Motor neuron (in vitro differentiated cells): ENCODE data around the gene WFDC5. TPM values are rescaled to one million over a fixed set of nuclear protein-coding genes. Genes with fewer than 3 reads are reported as not detected.

Experiments used
- ATAC-seq, 8 experiments: fragments of 200-7000 bp; cut with Tn5 transposase; replicated peaks in 6 of 8; 2 replicates each; pipeline ENCODE4 v1.8.0; 2021; ENCODE audit warnings: mild to moderate bottlenecking in 8 of 8, moderate library complexity in 8 of 8
- H3K27ac ChIP-seq, 2 donors: fragments of 250-450 bp; sonication (Bioruptor Pico); 2 replicates each; pipeline ENCODE4 v1.9.0; 2021; ENCODE audit warnings: antibody characterized with exemption in 2 of 2, mild to moderate bottlenecking in 2 of 2, moderate library complexity in 1 of 2
- H3K4me1 ChIP-seq, 2 donors: fragments of 250-450 bp; sonication (Bioruptor Pico); replicated peaks in 1 of 2; 2 replicates each; pipeline ENCODE4 v1.6.1; 2021; ENCODE audit warnings: antibody characterized with exemption in 2 of 2, mild to moderate bottlenecking in 2 of 2, moderate library complexity in 1 of 2
- H3K4me3 ChIP-seq, 5 donors: fragments of 250-450 bp; sonication (Bioruptor Pico); 2 replicates each; pipeline ENCODE4 v1.9.0; 2021; ENCODE audit warnings: antibody characterized with exemption in 5 of 5, mild to moderate bottlenecking in 5 of 5, moderate library complexity in 4 of 5
- WGBS, 10 experiments: fragments of 450-650 bp; shearing (Covaris generic); methylation state at CpG; one replicate each; pipeline ENCODE4 v1.0.0; 2022; 5-methylcytosine and 5-hydroxymethylcytosine counted together
- in situ Hi-C, 9 experiments: fragments of 400-800 bp; cut with MboI; loops; one replicate each; pipeline ENCODE4 v1.15.0; 2021; ENCODE audit warnings: low sequenced_read_pairs in 9 of 9, low pct_unique_long_range_greater_than_20kb in 2 of 9; ENCODE audit not compliant: unreplicated experiment in 9 of 9
- total RNA-seq, 8 experiments: library from RNA; unstranded; fragments of 300-600 nt; gene quantifications; 2 replicates each; pipeline versions ENCODE4 v1.2.3 to v1.2.4, GENCODE V29; 2022

The WFDC5 gene
- total RNA-seq, 8 experiments from 2014 or later = 0.29 to 0.66 (median 0.36) TPM; not detected in 4

GRCh38 chr20:45111799-45112471, 3.0 kb downstream of the WFDC5 start:
- in situ Hi-C loops = loop anchor here in 1 of 9 experiments (25.0 kb wide), 1 partner anchor 175 kb away; no protein-coding TSS in a partner anchor
- 0 to 81% (median 69%) methylated on average over 1 to 4 of the region's 17 CpGs; no CpG with 5 or more reads in 6 of the 10 experiments for WGBS, 10 experiments
- peak in 1 of 8 experiments; percentile 35 for ATAC-seq
- Histone ChIP-seq H3K27ac (no peak overlapping the region), H3K4me3 (no peak overlapping the region), H3K4me1 (no peaks in the 10 kb centered on the region)

DNA sequence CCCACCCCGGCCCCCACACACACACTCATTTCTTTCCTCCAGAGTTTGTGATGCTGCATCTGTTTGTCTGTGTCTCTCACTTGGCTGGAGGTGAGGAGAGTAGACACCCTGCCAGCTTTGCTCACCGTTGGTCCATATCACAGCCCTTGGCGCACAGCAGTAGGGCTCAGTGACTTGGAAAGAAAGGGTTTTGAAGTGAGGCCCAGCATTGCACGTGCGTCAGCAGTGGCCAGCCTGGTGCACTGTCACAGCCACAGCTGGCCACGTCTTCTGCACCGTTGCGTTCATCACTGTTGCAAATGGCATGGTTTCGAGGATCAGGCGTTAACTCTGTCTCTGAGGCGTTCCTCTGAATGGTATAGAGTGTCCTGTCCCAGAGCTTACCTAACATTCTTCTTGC, 3.7 kb downstream of the WFDC5 start:
- no peak overlapping the region for H3K4me3 ChIP-seq
- no peaks in the 10 kb centered on the region for H3K4me1 ChIP-seq
- no peak overlapping the region for H3K27ac ChIP-seq
- no peak for ATAC-seq
- WGBS, 10 experiments = 80 to 86% (median 83%) methylated on average over 1 to 5 of the region's 11 CpGs; no CpG with 5 or more reads in 6 of the 10 experiments
- in situ Hi-C loops = loop anchor here in 1 of 9 experiments (25.0 kb wide), 1 partner anchor 176 kb away; no protein-coding TSS in a partner anchor

DNA sequence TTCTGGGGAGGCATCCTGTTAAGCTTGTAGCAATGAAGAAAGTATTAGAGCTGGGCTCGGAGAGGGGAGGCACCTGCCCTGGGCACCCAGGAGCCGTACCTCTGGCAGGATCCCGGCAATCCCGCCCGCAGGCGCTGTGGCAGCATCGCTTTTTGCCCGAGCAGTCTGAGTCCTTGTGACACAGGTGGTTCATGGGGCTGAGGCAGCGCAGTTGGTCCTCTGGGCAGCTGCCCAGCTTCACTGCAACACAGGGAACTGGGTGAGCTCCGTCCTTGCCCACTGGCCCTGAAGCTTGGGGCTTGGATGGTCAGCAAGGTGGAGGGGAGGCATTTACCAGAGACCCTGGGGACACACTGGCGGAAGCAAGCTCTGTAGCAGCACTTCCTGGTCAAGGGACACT, 4.7 kb downstream of the WFDC5 start:
- H3K27ac ChIP-seq = no peak overlapping the region
- WGBS, 10 experiments = 78 to 100% (median 86%) methylated on average over 1 to 8 of the region's 11 CpGs; no CpG with 5 or more reads in 4 of the 10 experiments
- no peaks in the 10 kb centered on the region for H3K4me1 ChIP-seq
- in situ Hi-C loops = loop anchor here in 1 of 9 experiments (25.0 kb wide), 1 partner anchor 177 kb away; no protein-coding TSS in a partner anchor
- no peak for ATAC-seq
- H3K4me3 ChIP-seq = no peak overlapping the region

DNA sequence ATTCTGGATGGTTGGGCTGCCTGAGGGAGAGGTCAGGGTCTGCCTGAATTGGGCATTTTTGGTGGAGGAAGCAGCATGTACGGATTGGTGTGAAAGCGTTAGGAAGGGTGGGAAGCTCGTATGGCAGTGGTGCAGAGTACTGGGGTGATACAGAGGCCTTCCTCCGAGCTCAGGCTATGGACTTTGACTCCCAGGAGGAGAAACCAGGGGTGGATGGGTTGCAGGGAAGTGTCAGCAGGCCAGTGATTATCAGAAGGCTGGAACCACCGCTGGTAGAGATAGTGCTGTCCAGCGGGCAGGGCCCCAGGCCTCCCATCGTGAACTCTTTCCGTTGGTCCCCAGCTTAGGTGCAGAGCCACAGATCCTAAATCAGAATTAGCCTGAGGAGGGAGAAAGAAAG, 5.3 kb downstream of the WFDC5 start:
- Histone ChIP-seq H3K4me1 (no peaks in the 10 kb centered on the region), H3K27ac (no peak overlapping the region), H3K4me3 (no peak overlapping the region)
- in situ Hi-C loops = loop anchor here in 2 of 9 experiments (10.0 to 25.0 kb wide), 2 partner anchors 178 to 195 kb away; partner anchors contain the start of genes MATN4 (in 1 of the 2) and RBPJL (in 1 of the 2)
- 10 to 75% (median 70%) methylated on average over 1 to 7 of the region's 8 CpGs; no CpG with 5 or more reads in 3 of the 10 experiments for WGBS, 10 experiments
- no peak for ATAC-seq

GRCh38 chr20:45105317-45105716, 9.7 kb downstream of the WFDC5 start:
- Histone ChIP-seq H3K27ac (no peak overlapping the region), H3K4me3 (no peak overlapping the region), H3K4me1 (peaks cover 0 to 4% of the 10 kb centered on the region in 2 donors)
- WGBS, 10 experiments = 43 to 100% (median 79%) methylated on average over 1 to 2 of the region's 2 CpGs; no CpG with 5 or more reads in 2 of the 10 experiments
- in situ Hi-C loops = loop anchor here in 2 of 9 experiments (10.0 to 25.0 kb wide), 2 partner anchors 182 to 199 kb away; partner anchors contain the start of genes MATN4 (in 1 of the 2) and RBPJL (in 1 of the 2)
- no peak for ATAC-seq

GRCh38 chr20:45104786-45105185, 10.2 kb downstream of the WFDC5 start:
- in situ Hi-C loops = loop anchor here in 2 of 9 experiments (10.0 to 25.0 kb wide), 2 partner anchors 183 to 200 kb away; partner anchors contain the start of genes MATN4 (in 1 of the 2) and RBPJL (in 1 of the 2)
- Histone ChIP-seq H3K4me1 (peaks cover 0 to 4% of the 10 kb centered on the region in 2 donors), H3K4me3 (no peak overlapping the region), H3K27ac (no peak overlapping the region)
- ATAC-seq = no peak
- 36 to 100% (median 75%) methylated on average over 1 to 5 of the region's 5 CpGs for WGBS, 10 experiments

GRCh38 chr20:45103072-45103471, 11.9 kb downstream of the WFDC5 start:
- ATAC-seq = no peak
- 14 to 88% (median 68%) methylated on average over 1 to 2 of the region's 2 CpGs; no CpG with 5 or more reads in 2 of the 10 experiments for WGBS, 10 experiments
- in situ Hi-C loops = loop anchor here in 2 of 9 experiments (10.0 to 25.0 kb wide), 2 partner anchors 184 to 202 kb away; partner anchors contain the start of genes MATN4 (in 1 of the 2) and RBPJL (in 1 of the 2)

DNA sequence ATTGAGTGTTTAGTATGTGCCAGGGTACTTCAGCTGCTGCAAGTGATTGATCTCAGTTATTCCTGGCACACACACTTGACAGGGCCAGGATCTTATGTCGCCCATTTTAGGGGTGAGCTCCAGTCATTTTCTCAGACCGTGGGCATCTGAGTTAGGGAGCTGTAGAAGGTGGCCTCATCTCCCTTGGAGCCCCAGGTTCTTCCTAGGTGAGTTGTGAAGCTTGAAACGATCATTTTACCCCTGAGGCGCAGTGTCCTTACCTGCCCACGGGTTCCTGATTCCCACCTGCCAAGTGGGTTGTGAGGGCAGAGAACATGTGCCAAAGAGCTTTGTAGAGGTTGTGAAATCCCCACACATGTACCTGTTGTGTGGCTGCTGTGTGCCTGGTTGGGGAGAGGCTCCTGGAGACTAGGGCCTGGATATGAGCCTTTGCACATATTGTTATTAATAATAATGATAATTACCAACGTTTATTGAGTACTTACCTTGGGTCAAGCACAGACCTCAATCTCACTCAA, 13.6 kb downstream of the WFDC5 start:
- ATAC-seq = no peak
- in situ Hi-C loops = loop anchor here in 2 of 9 experiments (10.0 to 25.0 kb wide), 2 partner anchors 186 to 203 kb away; partner anchors contain the start of genes MATN4 (in 1 of the 2) and RBPJL (in 1 of the 2)
- no peak overlapping the region for H3K4me3 ChIP-seq
- peaks cover 0 to 4% of the 10 kb centered on the region in 2 donors for H3K4me1 ChIP-seq
- H3K27ac ChIP-seq = no peak overlapping the region
- WGBS, 10 experiments = 0 to 100% (median 42%) methylated on average over 1 to 4 of the region's 6 CpGs; no CpG with 5 or more reads in 1 of the 10 experiments

More at GRCh38 chr20:45103072-45103471, 11.9 kb downstream of the WFDC5 start:
- Histone ChIP-seq H3K4me3 (no peak overlapping the region), H3K4me1 (peaks cover 0 to 4% of the 10 kb centered on the region in 2 donors), H3K27ac (no peak overlapping the region)

DNA sequence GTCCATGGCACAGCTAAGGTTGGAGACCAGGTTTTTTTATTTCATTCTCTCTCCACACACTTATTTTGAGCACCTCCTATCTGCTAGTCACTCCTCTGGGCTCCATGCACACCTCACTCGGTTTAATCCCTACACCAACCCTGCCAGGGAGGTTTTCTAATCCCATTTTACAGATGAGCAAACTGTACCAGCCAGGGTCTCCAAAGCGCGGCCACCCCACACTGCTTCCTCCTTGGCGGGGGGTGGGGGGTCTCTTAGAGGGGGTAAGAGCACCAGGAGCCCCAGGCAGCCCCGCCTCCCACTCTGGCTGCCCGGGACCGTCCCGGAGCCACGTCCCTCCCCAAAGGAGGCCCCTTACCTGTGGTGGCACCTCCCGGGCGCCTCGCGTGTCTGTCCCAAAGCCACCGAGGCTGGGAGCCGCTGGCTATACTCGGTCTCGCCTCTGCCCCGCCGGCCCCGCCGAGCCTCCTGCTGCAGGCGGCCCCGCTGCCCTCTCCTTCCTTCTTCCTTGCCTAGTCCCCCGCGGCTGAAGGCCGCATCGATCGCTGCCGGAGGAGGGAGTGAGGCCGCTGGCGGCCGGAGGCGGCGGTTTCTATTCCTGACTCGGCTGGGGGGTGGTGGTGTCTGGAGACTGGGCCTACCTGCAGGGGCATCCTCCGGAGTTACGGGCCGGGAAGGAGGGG, 14.3 kb downstream of the WFDC5 start, which contains the start of gene KCNS1:
TSS of gene KCNS1 (minus strand) at position 565 of the 683 bp plus-strand sequence. CDS start 1,891 bp downstream, outside the sequence.
- in situ Hi-C loops = loop anchor here in 2 of 9 experiments (10.0 to 25.0 kb wide), 2 partner anchors 187 to 204 kb away; partner anchors contain the start of genes MATN4 (in 1 of the 2) and RBPJL (in 1 of the 2)
- WGBS, 10 experiments = 20 to 26% (median 24%) methylated on average over 2 to 8 of the region's 38 CpGs; no CpG with 5 or more reads in 7 of the 10 experiments
- Histone ChIP-seq H3K27ac (no peak within 1 kb of the TSS), H3K4me3 (no peak within 1 kb of the TSS), H3K4me1 (peaks cover 0 to 4% of the 10 kb centered on the region in 2 donors)
- ATAC-seq = peak in 5 of 8 experiments; percentile 41 to 68 (median 46)

DNA sequence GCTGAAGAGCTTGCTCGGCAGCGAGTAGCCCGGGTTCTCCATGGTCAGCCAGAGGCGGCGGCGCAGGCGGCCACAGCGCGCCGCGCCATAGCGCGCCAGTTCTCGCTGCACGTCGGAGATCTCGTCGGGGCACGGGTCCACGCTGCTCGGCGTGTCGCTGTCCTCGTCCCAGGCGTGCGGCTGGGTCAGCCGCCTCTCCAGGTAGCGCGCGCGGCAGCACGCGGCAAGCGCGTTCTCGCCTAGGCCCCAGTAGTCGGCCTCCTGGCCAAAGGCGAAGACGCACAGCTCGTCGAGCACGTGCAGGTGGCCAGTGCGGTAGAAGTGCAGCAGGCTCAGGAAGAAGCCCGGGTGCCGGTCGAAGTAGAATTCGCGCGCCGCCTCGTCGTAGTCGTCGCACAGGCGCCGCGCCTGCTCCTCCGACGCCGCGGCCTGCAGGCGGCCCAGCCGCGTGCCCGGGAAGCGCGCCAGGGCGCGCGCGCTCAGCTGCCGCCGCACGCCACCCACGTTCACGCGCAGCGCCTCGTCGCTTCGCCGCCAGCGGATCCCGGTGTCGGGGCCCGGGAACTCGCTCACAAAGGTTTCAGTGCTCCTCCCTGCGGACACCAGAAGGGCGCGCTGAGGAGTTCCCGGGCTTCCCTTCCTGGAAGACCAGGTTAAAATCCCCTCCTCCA, 16.7 kb downstream of the WFDC5 start:
- ATAC-seq = peak in 5 of 8 experiments; percentile 22 to 64 (median 49)
- no peak overlapping the region for H3K27ac ChIP-seq
- peaks cover 0 to 4% of the 10 kb centered on the region in 2 donors for H3K4me1 ChIP-seq
- in situ Hi-C loops = loop anchor here in 1 of 9 experiments (10.0 kb wide), 1 partner anchor 53 kb away; no protein-coding TSS in a partner anchor
- WGBS, 10 experiments = 7 to 88% (median 25%) methylated on average over 3 to 18 of the region's 91 CpGs; no CpG with 5 or more reads in 5 of the 10 experiments
- peak overlapping the region in 3 of 5 donors; percentile 12 to 16 (median 13) for H3K4me3 ChIP-seq

DNA sequence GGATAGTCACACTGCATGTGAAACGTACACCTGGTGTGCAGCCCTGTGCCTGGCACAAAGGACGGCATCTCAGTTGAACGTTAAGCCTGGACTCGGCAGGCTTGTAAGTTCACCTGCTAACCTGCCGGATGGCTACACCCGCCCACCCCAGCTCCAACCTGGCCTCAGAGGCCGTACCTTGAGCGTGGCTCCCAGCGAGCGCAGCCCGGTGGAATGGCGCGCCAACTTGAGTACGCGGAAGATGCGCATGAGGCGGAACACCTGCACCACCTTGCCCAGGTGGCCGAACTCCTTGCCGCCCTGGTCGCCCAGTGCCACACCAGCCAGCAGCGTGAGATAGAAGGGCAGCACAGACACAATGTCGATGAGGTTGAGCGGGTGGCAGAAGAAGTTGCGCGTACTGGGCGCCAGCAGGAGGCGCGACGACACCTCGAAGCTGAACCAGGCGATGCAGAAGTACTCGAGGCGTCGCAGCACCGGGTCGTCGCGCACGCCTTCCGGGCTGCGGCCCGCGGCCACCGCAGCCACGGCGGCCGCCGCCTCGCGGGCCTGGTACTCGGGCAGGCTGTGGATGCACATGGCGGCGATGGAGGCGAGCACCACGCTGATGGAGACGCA, 17.4 kb downstream of the WFDC5 start:
- in situ Hi-C loops = loop anchor here in 1 of 9 experiments (10.0 kb wide), 1 partner anchor 53 kb away; no protein-coding TSS in a partner anchor
- WGBS, 10 experiments = 25 to 100% (median 80%) methylated on average over 1 to 25 of the region's 56 CpGs; no CpG with 5 or more reads in 5 of the 10 experiments
- H3K27ac ChIP-seq = no peak overlapping the region
- ATAC-seq = peak in 5 of 8 experiments; percentile 9 to 86 (median 44)
- H3K4me1 ChIP-seq = peaks cover 0 to 4% of the 10 kb centered on the region in 2 donors
- peak overlapping the region in 2 of 5 donors; percentile 12 to 16 for H3K4me3 ChIP-seq
